Right lung (tissue), 5 donors: ENCODE results near the gene ADIPOR2. TPM values are rescaled to one million over a fixed set of nuclear protein-coding genes. Genes with fewer than 3 reads are reported as not detected.
A peak's percentile ranks its signal among the peaks of the same experiment; 100 is the strongest.
"Not testable (repeated sequence)": the region's sequence is repeated elsewhere in the genome, so short reads cannot be mapped to it uniquely, and the experiment has no call there.

ENCODE experiments used
- DNase-seq, 2 donors: peaks; one replicate each; pipeline ENCODE4 v3.0.0-alpha.2; 2013
- polyA plus RNA-seq, 5 donors: library from polyadenylated mRNA; unstranded; fragments of 120-200 nt; gene quantifications; one replicate each; pipeline versions ENCODE4 v1.2.1 to v1.2.3, GENCODE V29; 2013; ENCODE audit warnings: inconsistent platforms in 1 of 5, low replicate concordance in 1 of 5; ENCODE audit not compliant: insufficient read length in 5 of 5, insufficient read depth in 1 of 5

ADIPOR2 gene
- polyA plus RNA-seq, 5 donors: 35.9 to 41.3 (median 38.5) TPM

GRCh38 chr12:1698720-1699119 is 7.8 kb downstream of the ADIPOR2 start:
- DNase-seq: no peak

- no peak for DNase-seq
Measured at GRCh38 chr12:1702713-1703112, 11.8 kb downstream of the ADIPOR2 start.

GRCh38 chr12:1703771-1704722 is 13.2 kb downstream of the ADIPOR2 start:
- DNase-seq: no peak

GRCh38 chr12:1705774-1706631 is 15.1 kb downstream of the ADIPOR2 start:
- no peak for DNase-seq

- DNase-seq: no peak
Measured at GRCh38 chr12:1706632-1706980, 15.7 kb downstream of the ADIPOR2 start.

- DNase-seq: no peak
Measured at GRCh38 chr12:1707051-1707450, 16.2 kb downstream of the ADIPOR2 start.

GRCh38 chr12:1709968-1710367 is 19.1 kb downstream of the ADIPOR2 start:
- not testable (repeated sequence) for DNase-seq

- not testable (repeated sequence) for DNase-seq
Measured at GRCh38 chr12:1710870-1711269, 20.0 kb downstream of the ADIPOR2 start.

GRCh38 chr12:1711536-1712211 is 20.8 kb downstream of the ADIPOR2 start:
- peak; percentile 59 to 71 for DNase-seq

GRCh38 chr12:1712305-1712704 is 21.4 kb downstream of the ADIPOR2 start:
- DNase-seq: not testable (repeated sequence)

GRCh38 chr12:1712852-1713251 is 22.0 kb downstream of the ADIPOR2 start:
- not testable (repeated sequence) for DNase-seq

- DNase-seq: not testable (repeated sequence)
Measured at GRCh38 chr12:1713783-1714348, 23.0 kb downstream of the ADIPOR2 start.

GRCh38 chr12:1715459-1715858 is 24.6 kb downstream of the ADIPOR2 start:
- not testable (repeated sequence) for DNase-seq

GRCh38 chr12:1716215-1716862 is 25.5 kb downstream of the ADIPOR2 start:
- DNase-seq: no peak

- DNase-seq: no peak
Measured at GRCh38 chr12:1716911-1717310, 26.0 kb downstream of the ADIPOR2 start.

- peak; percentile 45 to 49 for DNase-seq
Measured at GRCh38 chr12:1719139-1719538, 28.3 kb downstream of the ADIPOR2 start.

GRCh38 chr12:1720494-1720893 is 29.6 kb downstream of the ADIPOR2 start:
- DNase-seq: no peak

GRCh38 chr12:1723721-1724120 is 32.9 kb downstream of the ADIPOR2 start:
- DNase-seq: no peak

- no peak for DNase-seq
Measured at GRCh38 chr12:1724250-1724649, 33.4 kb downstream of the ADIPOR2 start.

- no peak for DNase-seq
Measured at GRCh38 chr12:1726753-1727152, 35.9 kb downstream of the ADIPOR2 start.

GRCh38 chr12:1728824-1729223 is 38.0 kb downstream of the ADIPOR2 start:
- DNase-seq: no peak
